HG02938 (cell line): ENCODE measurements around the gene TMEM108.

Source experiments
- ATAC-seq: cut with Tn5 transposase; IDR thresholded peaks from one replicate; pipeline ENCODE4 v1.9.1; 2021; ENCODE audit warnings: mild to moderate bottlenecking, moderate library complexity; ENCODE audit not compliant: unreplicated experiment

Gene TMEM108

GRCh38 chr3:133159498-133160475 lies 121.6 kb downstream of the TMEM108 start:
- ATAC-seq, result no peak

- no peak for ATAC-seq
These were observed 123.5 kb downstream of the TMEM108 start for GRCh38 chr3:133161656-133162055.

GRCh38 chr3:133162265-133162664 lies 124.1 kb downstream of the TMEM108 start:
- no peak for ATAC-seq

GRCh38 chr3:133162670-133163305 lies 124.6 kb downstream of the TMEM108 start:
- no peak for ATAC-seq

- ATAC-seq, result no peak
These were observed 129.3 kb downstream of the TMEM108 start for GRCh38 chr3:133167340-133168024.

GRCh38 chr3:133168025-133168401 lies 129.8 kb downstream of the TMEM108 start:
- no peak for ATAC-seq

GRCh38 chr3:133169331-133170068 lies 131.3 kb downstream of the TMEM108 start:
- ATAC-seq, result no peak

- no peak for ATAC-seq
These were observed 133.6 kb downstream of the TMEM108 start for GRCh38 chr3:133171831-133172230.

- no peak for ATAC-seq
These were observed 143.4 kb downstream of the TMEM108 start for GRCh38 chr3:133181392-133182150.

- ATAC-seq, result no peak
These were observed 149.7 kb downstream of the TMEM108 start for GRCh38 chr3:133187870-133188379.

GRCh38 chr3:133188996-133189395 lies 150.8 kb downstream of the TMEM108 start:
- no peak for ATAC-seq

- ATAC-seq, result no peak
These were observed 151.7 kb downstream of the TMEM108 start for GRCh38 chr3:133189893-133190292.

- no peak for ATAC-seq
These were observed 153.6 kb downstream of the TMEM108 start for GRCh38 chr3:133191818-133192217.

- no peak for ATAC-seq
These were observed 154.3 kb downstream of the TMEM108 start for GRCh38 chr3:133192363-133192945.

- no peak for ATAC-seq
These were observed 154.8 kb downstream of the TMEM108 start for GRCh38 chr3:133192967-133193366.

GRCh38 chr3:133196527-133196926 lies 158.3 kb downstream of the TMEM108 start:
- no peak for ATAC-seq

GRCh38 chr3:133197619-133198018 lies 159.4 kb downstream of the TMEM108 start:
- peak; percentile 47 for ATAC-seq

GRCh38 chr3:133206921-133207320 lies 168.7 kb downstream of the TMEM108 start:
- no peak for ATAC-seq

- no peak for ATAC-seq
These were observed 170.0 kb downstream of the TMEM108 start for GRCh38 chr3:133208184-133208583.
